Measurements from ENCODE around the gene SUPT4H1.

The SUPT4H1 gene

GRCh38 chr17:58337600-58338453 lies 14.2 kb downstream of the SUPT4H1 start:
- peak overlapping the region; percentile 96 for H3K4me2 ChIP-seq (ENCODE audit: low read length)
- H3K79me2 ChIP-seq (ENCODE audit: low read length), result peaks cover 92% of the 10 kb centered on the region
- H3K9me3 ChIP-seq (ENCODE audit: insufficient read depth, low read length), result peaks cover 5% of the 10 kb centered on the region; the same call in 1 of the 2 replicates
- peak overlapping the region; percentile 96 for H3K4me3 ChIP-seq (ENCODE audit: low read length)
- H4K20me1 ChIP-seq (ENCODE audit: insufficient read depth, low read length), result no peaks in the 10 kb centered on the region
- TF ChIP-seq EZH2phosphoT487 (IDR thresholded peaks at IDR 0.05; ENCODE audit: low read depth) (no peak), CTCF (IDR thresholded peaks at IDR 0.05; ENCODE audit: low read depth, low read length) (0 out of 2 replicates have a peak, but pooled peaks have one; percentile 4)
- H3K4me1 ChIP-seq (ENCODE audit: low read length), result peaks cover 87% of the 10 kb centered on the region
- peak overlapping the region; percentile 99 for H3K27ac ChIP-seq (ENCODE audit: low read length)
- H3K36me3 ChIP-seq (replicated peaks; ENCODE audit: low read depth, low read length), result peaks cover 8% of the 10 kb centered on the region
- peak overlapping the region; percentile 100 for H3K9ac ChIP-seq (ENCODE audit: low read length)
- no peaks in the 10 kb centered on the region for H3K27me3 ChIP-seq (ENCODE audit: low read depth, low read length)
- no peak overlapping the region for H2AFZ ChIP-seq (ENCODE audit: low read depth, low read length)

GRCh38 chr17:58337210-58337599 lies 14.8 kb downstream of the SUPT4H1 start:
- Histone ChIP-seq H3K79me2 (ENCODE audit: low read length) (peaks cover 92% of the 10 kb centered on the region), H3K9ac (ENCODE audit: low read length) (peak overlapping the region; percentile 100), H3K4me3 (ENCODE audit: low read length) (peak overlapping the region; percentile 96), H3K27me3 (ENCODE audit: low read depth, low read length) (no peaks in the 10 kb centered on the region), H3K36me3 (replicated peaks; ENCODE audit: low read depth, low read length) (peaks cover 4% of the 10 kb centered on the region), H3K4me2 (ENCODE audit: low read length) (peak overlapping the region; percentile 87), H4K20me1 (ENCODE audit: insufficient read depth, low read length) (peaks cover under 1% of the 10 kb centered on the region; the same call in 1 of the 2 replicates), H2AFZ (ENCODE audit: low read depth, low read length) (no peak overlapping the region), H3K4me1 (ENCODE audit: low read length) (peaks cover 81% of the 10 kb centered on the region), H3K27ac (ENCODE audit: low read length) (peak overlapping the region; percentile 99), H3K9me3 (ENCODE audit: insufficient read depth, low read length) (peaks cover 5% of the 10 kb centered on the region; the same call in 1 of the 2 replicates)
- TF ChIP-seq CTCF (IDR thresholded peaks at IDR 0.05; ENCODE audit: low read depth, low read length), result no peak
- TF ChIP-seq EZH2phosphoT487 (IDR thresholded peaks at IDR 0.05; ENCODE audit: low read depth), result no peak

- peak overlapping the region; percentile 100 for H3K9ac ChIP-seq (ENCODE audit: low read length)
- H2AFZ ChIP-seq (ENCODE audit: low read depth, low read length), result no peak overlapping the region
- H3K79me2 ChIP-seq (ENCODE audit: low read length), result peaks cover 92% of the 10 kb centered on the region
- H3K4me3 ChIP-seq (ENCODE audit: low read length), result peak overlapping the region; percentile 96
- H3K27ac ChIP-seq (ENCODE audit: low read length), result peak overlapping the region; percentile 99
- H3K4me1 ChIP-seq (ENCODE audit: low read length), result peaks cover 76% of the 10 kb centered on the region
- H4K20me1 ChIP-seq (ENCODE audit: insufficient read depth, low read length), result peaks cover 6% of the 10 kb centered on the region; the same call in 1 of the 2 replicates
- TF ChIP-seq CTCF (IDR thresholded peaks at IDR 0.05; ENCODE audit: low read depth, low read length), result no peak
- no peak for TF ChIP-seq EZH2phosphoT487 (IDR thresholded peaks at IDR 0.05; ENCODE audit: low read depth)
- peak overlapping the region; percentile 87 for H3K4me2 ChIP-seq (ENCODE audit: low read length)
- H3K9me3 ChIP-seq (ENCODE audit: insufficient read depth, low read length), result peaks cover 5% of the 10 kb centered on the region; the same call in 1 of the 2 replicates
- no peaks in the 10 kb centered on the region for H3K27me3 ChIP-seq (ENCODE audit: low read depth, low read length)
- H3K36me3 ChIP-seq (replicated peaks; ENCODE audit: low read depth, low read length), result peaks cover 7% of the 10 kb centered on the region
Observed at GRCh38 chr17:58336456-58337209, 15.4 kb downstream of the SUPT4H1 start.

Measured in OCI-LY3 (cell line).